Activated CD8-positive, alpha-beta memory T cell treated with anti-CD3 and anti-CD28 coated beads, Interleukin-2, amount 50 U/mL, for 4 hours (primary cell): ENCODE data around the gene NUP98.
A peak's percentile ranks its signal among the peaks of the same experiment; 100 is the strongest.
"Not testable (repeated sequence)": the region's sequence is repeated elsewhere in the genome, so short reads cannot be mapped to it uniquely, and the experiment has no call there.

Experiments used
- DNase-seq: peaks from one replicate; pipeline ENCODE4 v3.0.0-alpha.2; 2020

The NUP98 gene

DNA sequence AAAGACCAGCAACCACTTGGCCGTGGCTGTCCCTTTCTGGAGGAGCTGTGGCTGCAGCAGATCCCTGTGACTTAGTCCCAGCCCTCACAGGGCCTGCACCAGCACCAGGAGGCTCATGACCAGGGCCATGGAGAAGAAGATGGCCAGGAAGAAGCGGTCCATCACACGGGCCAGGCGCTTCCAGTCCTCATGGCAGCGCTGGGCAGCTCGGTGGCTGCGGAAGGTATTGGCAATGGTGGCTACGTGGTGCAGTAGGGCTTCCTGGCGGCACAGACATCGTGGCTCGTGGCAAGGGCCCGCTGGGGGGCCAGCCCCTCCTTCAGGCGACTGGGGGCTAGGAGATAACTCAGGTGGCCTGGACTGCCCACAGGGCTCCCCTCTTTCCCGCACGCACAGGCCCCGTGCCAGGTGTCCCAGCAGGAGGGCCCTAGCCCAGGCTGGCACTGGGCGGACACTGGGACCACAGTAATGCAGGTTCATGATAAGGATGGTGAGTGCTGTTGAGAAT, 131.3 kb downstream of the NUP98 start:
- no peak for DNase-seq

DNA sequence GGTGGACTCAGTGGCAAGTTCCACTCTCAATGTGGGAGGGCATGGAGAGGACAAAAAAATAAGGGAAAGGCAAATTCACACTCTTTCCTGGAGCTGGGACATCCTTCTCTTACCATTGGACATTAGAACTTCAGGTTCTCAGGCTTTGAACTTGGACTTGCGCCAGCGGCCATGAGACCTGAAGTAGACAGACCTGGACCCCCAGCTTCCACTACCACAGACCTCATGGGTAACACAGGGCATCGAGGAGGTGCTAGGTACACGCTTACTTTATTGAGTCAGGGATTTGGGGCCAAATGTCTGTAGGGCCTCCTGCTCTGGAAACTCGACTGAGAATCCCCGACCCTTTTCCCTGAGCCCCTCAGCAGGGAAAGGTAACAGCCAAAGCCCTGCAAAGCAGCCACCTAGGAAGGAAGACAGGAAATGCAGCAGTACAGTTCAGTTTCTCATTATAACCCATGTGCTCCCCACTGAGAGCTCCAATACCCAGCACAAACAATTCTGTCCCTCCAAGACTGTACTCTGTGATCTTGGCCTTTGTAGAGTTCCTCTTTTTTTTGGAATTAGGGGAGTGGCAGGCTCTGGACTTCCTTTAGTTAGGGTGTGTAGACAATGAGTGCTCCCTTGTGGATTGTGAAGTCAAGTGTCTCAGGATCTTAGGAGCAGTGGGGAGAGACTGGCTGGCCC, 131.9 kb downstream of the NUP98 start:
- DNase-seq = no peak

DNA sequence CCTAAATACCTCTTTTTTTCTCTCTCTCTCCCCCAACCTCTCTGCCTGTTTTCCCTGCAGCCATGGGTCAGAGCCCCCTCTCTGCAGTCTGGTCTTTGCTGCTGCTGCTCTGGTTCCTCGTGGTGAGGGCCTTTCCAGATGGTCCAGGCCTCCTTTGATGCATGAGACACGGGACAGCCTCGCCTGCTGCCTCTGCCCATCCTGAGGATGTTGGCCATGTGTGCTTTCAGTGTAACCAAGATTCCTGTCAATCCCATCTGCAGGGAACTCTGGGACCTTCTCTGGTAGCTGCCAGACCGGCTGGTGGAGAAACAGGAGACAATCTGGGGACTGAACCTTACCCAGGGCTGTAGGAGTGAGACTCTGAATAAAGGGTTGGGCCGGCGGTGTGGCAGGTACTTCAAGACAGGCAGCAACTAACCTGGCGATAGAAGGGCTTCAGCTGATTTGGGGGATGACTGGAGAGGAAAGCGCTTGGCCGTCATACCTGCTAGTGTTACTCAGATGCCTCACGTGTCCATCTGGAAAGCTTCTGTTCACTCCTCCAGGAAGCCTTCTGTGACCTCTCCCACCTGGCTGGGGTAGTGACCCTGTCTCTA, 133.2 kb downstream of the NUP98 start:
- DNase-seq = no peak

DNA sequence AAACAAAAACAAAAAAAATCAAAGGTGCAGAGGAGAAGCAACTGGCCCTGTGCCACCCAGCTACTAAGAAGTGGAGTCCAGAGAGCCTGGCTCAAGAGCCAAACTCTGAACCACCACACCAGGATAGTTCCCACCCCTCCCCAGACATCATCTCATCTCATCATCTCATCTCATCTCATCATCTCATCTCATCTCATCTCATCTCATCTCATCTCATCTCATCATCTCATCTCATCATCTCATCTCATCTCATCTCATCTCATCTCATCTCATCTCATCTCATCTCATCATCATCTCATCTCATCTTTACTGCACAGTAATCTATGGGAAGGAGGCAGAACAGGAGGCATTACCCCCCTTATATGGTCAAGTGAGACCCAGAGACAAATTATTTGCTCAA, 134.5 kb downstream of the NUP98 start:
- no peak for DNase-seq

GRCh38 chr11:3660960-3661359, 136.4 kb downstream of the NUP98 start:
- DNase-seq = no peak

DNA sequence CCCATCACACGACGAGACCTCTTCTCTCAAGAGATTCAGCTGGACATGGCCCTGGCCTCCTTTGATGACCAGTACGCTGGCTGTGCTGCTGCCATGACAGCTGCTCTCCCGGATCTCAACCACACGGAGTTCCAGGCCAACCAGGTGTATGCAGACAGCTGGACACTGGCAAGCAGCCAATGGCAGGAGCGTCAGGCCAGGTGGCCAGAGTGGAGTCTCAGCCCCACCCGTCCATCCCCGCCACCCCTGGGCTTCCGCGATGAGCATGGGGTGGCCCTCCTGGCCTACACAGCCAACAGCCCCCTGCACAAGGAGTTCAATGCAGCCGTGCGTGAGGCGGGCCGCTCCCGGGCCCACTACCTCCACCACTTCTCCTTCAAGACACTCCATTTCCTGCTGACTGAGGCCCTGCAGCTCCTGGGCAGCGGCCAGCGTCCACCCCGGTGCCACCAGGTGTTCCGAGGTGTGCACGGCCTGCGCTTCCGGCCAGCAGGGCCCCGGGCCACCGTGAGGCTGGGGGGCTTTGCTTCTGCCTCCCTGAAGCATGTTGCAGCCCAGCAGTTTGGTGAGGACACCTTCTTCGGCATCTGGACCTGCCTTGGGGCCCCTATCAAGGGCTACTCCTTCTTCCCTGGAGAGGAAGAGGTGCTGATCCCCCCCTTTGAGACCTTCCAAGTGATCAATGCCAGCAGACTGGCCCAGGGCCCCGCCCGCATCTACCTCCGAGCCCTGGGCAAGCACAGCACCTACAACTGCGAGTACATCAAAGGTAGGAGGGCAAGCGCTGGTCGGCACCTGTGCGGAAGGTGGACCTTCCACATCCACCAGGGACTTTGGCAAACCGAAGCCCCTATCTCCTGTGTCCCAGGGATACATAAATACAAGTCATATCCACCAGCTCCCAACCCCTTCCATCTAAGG, 137.5 kb downstream of the NUP98 start:
- DNase-seq = no peak

GRCh38 chr11:3658252-3658651, 139.1 kb downstream of the NUP98 start:
- no peak for DNase-seq

GRCh38 chr11:3657331-3657730, 140.0 kb downstream of the NUP98 start:
- DNase-seq = not testable (repeated sequence)

- DNase-seq = no peak
Measured at GRCh38 chr11:3655547-3655946, 141.8 kb downstream of the NUP98 start.

- DNase-seq = not testable (repeated sequence)
Measured at GRCh38 chr11:3652514-3652913, 144.8 kb downstream of the NUP98 start.

- DNase-seq = not testable (repeated sequence)
Measured at GRCh38 chr11:3649374-3649773, 148.0 kb downstream of the NUP98 start.

DNA sequence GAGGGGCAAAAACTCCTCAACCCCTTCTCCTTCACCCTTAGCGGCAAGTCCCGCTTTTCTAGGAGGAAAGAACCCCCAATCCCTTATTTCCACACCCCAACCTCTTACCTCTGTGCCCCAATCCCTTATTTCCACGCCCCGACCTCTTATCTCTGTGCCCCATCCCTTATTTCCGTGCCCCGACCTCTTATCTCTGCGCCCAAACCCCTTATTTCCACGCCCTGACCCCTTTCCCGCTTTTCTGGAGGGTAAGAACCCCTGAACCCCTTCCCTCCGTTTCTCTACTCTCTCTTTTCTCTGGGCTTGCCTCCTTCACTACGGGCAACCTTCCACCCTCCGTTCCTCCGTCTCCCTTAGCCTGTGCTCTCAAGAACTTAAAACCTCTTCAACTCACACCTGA, 148.5 kb downstream of the NUP98 start:
- not testable (repeated sequence) for DNase-seq

DNA sequence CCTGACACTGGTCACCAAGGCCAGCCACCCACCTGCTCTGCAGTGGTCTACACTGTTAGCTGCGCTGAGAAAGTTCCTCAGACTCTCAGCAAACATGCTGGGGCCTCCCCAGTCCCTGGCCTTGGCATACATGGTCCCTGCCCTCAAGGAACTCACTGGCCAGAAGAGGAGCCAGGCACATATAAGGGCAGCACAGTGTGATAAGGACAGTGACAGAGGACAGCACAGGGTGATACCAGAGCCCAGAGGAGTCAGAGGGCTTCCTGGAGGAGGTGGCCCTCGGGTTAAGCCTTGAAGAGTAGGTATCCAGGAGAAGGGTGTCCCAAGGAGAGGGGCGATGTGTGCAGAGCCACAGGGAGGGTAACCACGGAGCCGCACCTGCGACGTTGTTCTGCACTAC, 151.8 kb downstream of the NUP98 start:
- no peak for DNase-seq

GRCh38 chr11:3644817-3645235, 152.5 kb downstream of the NUP98 start, which contains the start of gene ART1:
ART1 (plus strand) TSS chr11:3645128; CDS start chr11:3659214, 14,086 bp downstream.
- no peak for DNase-seq

DNA sequence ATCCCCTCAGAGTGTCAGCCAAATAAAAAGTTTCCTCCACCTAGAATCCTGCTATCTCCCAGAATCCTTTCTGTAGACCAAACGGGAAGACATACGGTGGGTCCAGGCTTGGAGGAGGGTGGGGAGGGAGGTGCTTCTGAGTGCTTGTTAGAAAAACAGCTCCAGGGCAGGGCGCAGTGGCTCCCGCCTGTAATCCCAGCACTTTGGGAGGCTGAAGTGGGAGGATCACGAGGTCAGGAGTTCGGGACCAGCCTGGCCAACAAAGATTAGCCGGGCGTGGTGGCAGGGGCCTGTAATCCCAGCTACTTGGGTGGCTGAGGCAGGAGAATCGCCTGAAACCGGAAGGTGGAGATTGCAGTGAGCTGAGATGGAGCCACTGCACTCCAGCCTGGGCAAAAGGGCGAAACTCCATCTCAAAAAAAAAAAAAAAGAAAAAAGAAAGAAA, 154.2 kb downstream of the NUP98 start:
- DNase-seq = not testable (repeated sequence)

- DNase-seq = peak; percentile 78
Measured at GRCh38 chr11:3642071-3642951, 155.0 kb downstream of the NUP98 start.

DNA sequence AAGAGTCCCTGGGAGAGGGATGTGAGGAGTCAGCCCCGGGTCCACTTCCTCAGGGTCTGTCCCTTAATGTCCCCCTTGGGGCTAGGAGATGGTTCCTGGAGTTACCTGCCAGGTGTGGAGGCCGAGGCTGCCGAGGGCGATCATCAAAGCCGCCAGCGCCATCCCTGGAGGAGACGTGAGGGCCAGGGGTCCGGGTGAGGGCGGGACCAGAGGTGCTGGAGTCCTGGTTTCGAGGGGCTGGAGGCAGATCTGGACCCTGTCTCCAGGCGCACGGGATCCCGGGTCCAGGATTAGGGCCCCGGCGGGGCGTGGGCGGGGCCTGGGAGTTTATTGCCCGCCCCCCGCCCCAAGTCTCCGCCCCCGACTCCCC, 155.7 kb downstream of the NUP98 start, which contains the start of gene ART5:
Gene ART5, minus strand, starts transcription at position 292 of the 370 bp plus-strand sequence. Its CDS starts 130 bp downstream, at position 162.
- DNase-seq = no peak

DNA sequence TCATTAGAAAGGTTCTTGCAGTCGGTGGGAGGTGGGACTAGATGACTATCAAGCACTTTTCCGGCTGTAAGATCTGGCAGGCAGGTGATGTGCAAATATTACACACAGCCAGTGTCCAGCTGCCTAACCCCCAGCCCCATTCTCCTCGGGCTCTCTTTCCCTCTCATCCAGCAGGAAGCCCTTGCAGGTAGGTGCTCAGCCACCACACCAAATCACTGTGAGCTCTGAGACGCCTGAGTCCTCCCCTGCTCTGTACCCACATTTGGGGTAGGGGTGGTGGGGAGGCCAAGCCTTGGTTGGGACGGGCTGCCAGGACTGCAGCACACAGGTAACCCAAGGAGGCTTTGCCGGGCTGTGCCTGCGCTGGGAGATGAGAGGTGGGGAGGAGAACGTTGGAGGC, 156.2 kb downstream of the NUP98 start:
- DNase-seq = no peak

- no peak for DNase-seq
Measured at GRCh38 chr11:3639841-3640240, 157.5 kb downstream of the NUP98 start.

GRCh38 chr11:3638513-3638912, 158.8 kb downstream of the NUP98 start:
- DNase-seq = no peak

DNA sequence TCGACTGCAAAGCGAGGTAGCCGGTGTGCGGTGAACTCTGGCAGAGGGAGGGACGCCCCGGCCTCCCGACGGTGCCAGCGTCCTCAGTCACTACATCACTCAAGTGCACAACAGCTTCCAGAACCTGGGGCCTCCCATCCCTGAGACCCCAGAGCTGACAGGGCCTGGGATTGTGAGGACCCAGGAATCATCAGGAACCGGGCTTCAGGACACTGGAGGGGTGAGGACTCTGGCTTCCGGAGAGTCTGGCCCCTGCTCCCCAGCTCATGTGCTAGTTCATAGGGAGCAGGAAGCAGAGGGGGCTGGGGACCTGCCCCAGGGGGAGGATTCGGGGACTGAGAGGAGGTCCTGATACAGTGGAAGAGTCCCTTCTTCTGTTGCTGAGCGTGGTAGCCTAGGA, 160.2 kb downstream of the NUP98 start:
- DNase-seq = no peak
